ENCODE measurements around the gene TTC12. TPM values are rescaled to one million over a fixed set of nuclear protein-coding genes. Genes with fewer than 3 reads are reported as not detected.
"Not testable (repeated sequence)": the region's sequence is repeated elsewhere in the genome, so short reads cannot be mapped to it uniquely, and the experiment has no call there.

TTC12 gene
- total and polyA plus RNA-seq, 2 donors (not counting 3 experiments of a cell fraction or from before 2014, with no cell fraction given): 2.2 to 2.9 TPM

GRCh38 chr11:113296447-113297205 is 17.8 kb upstream of the TTC12 start:
- H3K4me3 ChIP-seq (replicated peaks in 1 of 3; ENCODE audit: insufficient read depth in 1 of 3, low read depth in 1 of 3, low read length in 3 of 3): no peak overlapping the region
- peaks cover 0 to 2% of the 10 kb centered on the region in 2 experiments for H3K27me3 ChIP-seq (ENCODE audit: control insufficient read depth in 2 of 2, insufficient read depth in 2 of 2, low read length in 2 of 2)
- DNase-seq (ENCODE audit: low read depth, low spot score) (no peak), FAIRE-seq (no peak)
- no peaks in the 10 kb centered on the region for H3K9me3 ChIP-seq (replicated peaks; ENCODE audit: control insufficient read depth, insufficient read depth, low read length)
- ChIA-PET POLR2A (no interaction called here), CTCF (interaction anchor here (1.6 kb wide), 1 partner anchor 9 kb away, joined by 3 read pairs; no protein-coding TSS in a partner anchor)
- no peaks in the 10 kb centered on the region for H3K9me1 ChIP-seq (replicated peaks; ENCODE audit: control insufficient read depth, extremely low read depth, insufficient read depth, low read length)
- no TSS peak for BruUV-seq (replicated peaks)
- dilution Hi-C loops (cut with MboI; ENCODE audit: extremely low pct_ligation_motif_present, low sequenced_read_pairs) (no loop called here), intact Hi-C loops (cut with micrococcal nuclease) (no loop called here)
- H3K4me2 ChIP-seq (ENCODE audit: insufficient read depth, low read length): no peak overlapping the region
- H4K20me1 ChIP-seq (replicated peaks; ENCODE audit: control insufficient read depth, extremely low read depth, insufficient read depth, low read length): no peaks in the 10 kb centered on the region
- TF ChIP-seq MAX (IDR thresholded peaks at IDR 0.05; ENCODE audit: insufficient read depth, insufficient read length) (no peak), JUN (IDR thresholded peaks at IDR 0.05; ENCODE audit: borderline replicate concordance, insufficient read depth, insufficient read length, low read depth) (no peak), GATA2 (IDR thresholded peaks at IDR 0.05; ENCODE audit: insufficient read depth, insufficient read length, low read depth, low read length) (no peak), MYC (IDR thresholded peaks at IDR 0.05; ENCODE audit: low read depth, low read length) (no peak), POLR2A (IDR thresholded peaks at IDR 0.05; ENCODE audit: low read depth, low read length) (no peak)
- H3K9ac ChIP-seq (replicated peaks; ENCODE audit: extremely low read depth, insufficient read depth, low read length): no peak overlapping the region
- no peaks in the 10 kb centered on the region for H3K79me2 ChIP-seq (ENCODE audit: control insufficient read depth, insufficient read depth, low read length)
- H3K36me3 ChIP-seq (ENCODE audit: control insufficient read depth in 2 of 2, extremely low read depth in 1 of 2, insufficient read depth in 2 of 2, low read length in 2 of 2): no peaks in the 10 kb centered on the region
- no peak overlapping the region for H2AFZ ChIP-seq (ENCODE audit: low read depth, low read length)
- no peaks in the 10 kb centered on the region for H3K4me1 ChIP-seq (ENCODE audit: control insufficient read depth, extremely low read depth, insufficient read depth, low read length)
- no peak overlapping the region for H3K27ac ChIP-seq (ENCODE audit: insufficient read depth, low read depth, low read length)

- H3K4me2 ChIP-seq (ENCODE audit: insufficient read depth, low read length); intact Hi-C loops (cut with micrococcal nuclease); dilution Hi-C loops (cut with MboI; ENCODE audit: extremely low pct_ligation_motif_present, low sequenced_read_pairs); H3K27me3 ChIP-seq (ENCODE audit: control insufficient read depth in 2 of 2, insufficient read depth in 2 of 2, low read length in 2 of 2); H3K9ac ChIP-seq (replicated peaks; ENCODE audit: extremely low read depth, insufficient read depth, low read length); H3K4me1 ChIP-seq (ENCODE audit: control insufficient read depth, extremely low read depth, insufficient read depth, low read length); FAIRE-seq; H4K20me1 ChIP-seq (replicated peaks; ENCODE audit: control insufficient read depth, extremely low read depth, insufficient read depth, low read length); H3K27ac ChIP-seq (ENCODE audit: insufficient read depth, low read depth, low read length); POLR2A ChIA-PET; BruUV-seq (replicated peaks); H3K79me2 ChIP-seq (ENCODE audit: control insufficient read depth, insufficient read depth, low read length); H3K4me3 ChIP-seq (replicated peaks in 1 of 3; ENCODE audit: insufficient read depth in 1 of 3, low read depth in 1 of 3, low read length in 3 of 3); H3K9me1 ChIP-seq (replicated peaks; ENCODE audit: control insufficient read depth, extremely low read depth, insufficient read depth, low read length); H2AFZ ChIP-seq (ENCODE audit: low read depth, low read length); DNase-seq (ENCODE audit: low read depth, low spot score); H3K9me3 ChIP-seq (replicated peaks; ENCODE audit: control insufficient read depth, insufficient read depth, low read length); H3K36me3 ChIP-seq (ENCODE audit: control insufficient read depth in 2 of 2, extremely low read depth in 1 of 2, insufficient read depth in 2 of 2, low read length in 2 of 2): not testable (repeated sequence)
- CTCF ChIA-PET: interaction anchor here (0.8 to 2.8 kb wide), 3 partner anchors 9 to 498 kb away, joined by 3 to 13 read pairs (median 3); no protein-coding TSS in a partner anchor
These were observed 15.9 kb upstream of the TTC12 start for GRCh38 chr11:113298496-113298895.
